HG02973 (cell line): Measurements from ENCODE around the gene TUBB4A.
"Not testable (repeated sequence)": the region's sequence is repeated elsewhere in the genome, so short reads cannot be mapped to it uniquely, and the experiment has no call there.

ENCODE experiments used
- ATAC-seq: cut with Tn5 transposase; IDR thresholded peaks from one replicate; pipeline ENCODE4 v1.9.1; 2021; ENCODE audit warnings: moderate library complexity; ENCODE audit not compliant: unreplicated experiment

Gene TUBB4A

DNA sequence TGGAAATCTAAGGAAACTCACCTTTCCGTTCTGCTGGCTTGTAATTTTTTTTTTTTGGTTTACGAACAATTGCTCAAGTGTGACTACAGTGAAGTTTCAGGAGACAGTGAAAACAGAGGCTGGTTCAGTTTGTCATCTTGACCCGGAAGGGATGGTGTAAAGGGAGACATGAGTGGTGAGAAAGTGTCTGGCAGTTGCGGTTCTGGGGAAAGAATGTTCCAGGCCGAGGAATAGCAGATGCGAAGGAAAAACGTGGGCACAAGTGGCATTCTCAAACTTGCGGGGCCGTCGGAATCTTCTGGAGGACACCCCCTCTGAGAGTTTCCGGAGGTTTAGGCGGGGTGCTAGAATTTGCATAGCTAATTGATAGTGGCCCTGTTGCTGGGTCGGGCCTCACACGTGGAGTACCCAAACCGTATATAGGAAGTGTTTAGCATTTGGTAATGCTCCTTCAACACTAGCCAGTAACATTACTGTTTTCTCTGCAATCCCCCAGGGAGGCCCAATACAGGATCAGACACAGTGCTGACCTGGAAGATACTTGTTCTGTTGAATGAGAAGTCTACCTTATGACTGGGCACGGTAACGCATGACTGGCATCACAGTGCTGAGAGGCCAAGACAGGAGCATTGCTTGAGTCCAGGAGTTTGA is 25.9 kb upstream of the TUBB4A start:
- peak; percentile 43 for ATAC-seq

DNA sequence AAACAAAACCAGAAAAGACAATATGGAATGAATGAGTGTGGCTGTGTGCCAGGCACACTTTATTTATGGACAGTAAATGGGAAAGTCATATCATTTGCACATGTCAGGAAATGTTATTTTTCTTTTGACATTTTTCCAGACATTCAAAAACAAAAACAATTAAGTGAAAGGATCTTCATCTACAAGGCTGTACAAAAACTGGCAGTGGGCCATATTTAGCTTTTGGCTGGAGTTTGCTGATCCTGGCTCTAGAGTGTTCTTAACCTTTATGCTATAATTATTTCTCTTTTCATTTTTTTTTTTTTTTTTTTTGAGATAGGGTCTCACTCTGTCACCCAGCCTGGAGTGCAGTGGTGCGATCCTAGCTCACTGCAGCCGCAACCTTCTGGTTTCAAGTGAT is 22.2 kb upstream of the TUBB4A start:
- no peak for ATAC-seq

DNA sequence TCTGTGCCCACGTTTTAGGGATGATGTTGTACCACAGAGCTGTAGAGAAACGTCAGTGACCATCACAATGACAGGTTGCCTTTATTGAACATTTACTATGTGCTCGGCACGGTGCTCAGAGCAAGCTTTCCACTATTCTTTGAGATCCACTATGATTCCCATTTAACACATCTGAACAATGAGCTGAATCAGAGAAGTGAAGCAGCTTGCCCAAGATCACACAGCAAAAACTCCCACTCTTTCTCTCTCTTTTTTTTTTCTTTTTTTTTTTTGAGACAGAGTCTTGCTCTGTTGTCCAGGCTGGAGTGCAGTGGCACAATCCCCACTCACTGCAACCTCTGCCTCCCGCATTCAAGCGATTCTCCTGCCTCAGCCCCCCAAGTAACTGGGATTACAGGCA is 20.6 kb upstream of the TUBB4A start:
- ATAC-seq, result no peak

DNA sequence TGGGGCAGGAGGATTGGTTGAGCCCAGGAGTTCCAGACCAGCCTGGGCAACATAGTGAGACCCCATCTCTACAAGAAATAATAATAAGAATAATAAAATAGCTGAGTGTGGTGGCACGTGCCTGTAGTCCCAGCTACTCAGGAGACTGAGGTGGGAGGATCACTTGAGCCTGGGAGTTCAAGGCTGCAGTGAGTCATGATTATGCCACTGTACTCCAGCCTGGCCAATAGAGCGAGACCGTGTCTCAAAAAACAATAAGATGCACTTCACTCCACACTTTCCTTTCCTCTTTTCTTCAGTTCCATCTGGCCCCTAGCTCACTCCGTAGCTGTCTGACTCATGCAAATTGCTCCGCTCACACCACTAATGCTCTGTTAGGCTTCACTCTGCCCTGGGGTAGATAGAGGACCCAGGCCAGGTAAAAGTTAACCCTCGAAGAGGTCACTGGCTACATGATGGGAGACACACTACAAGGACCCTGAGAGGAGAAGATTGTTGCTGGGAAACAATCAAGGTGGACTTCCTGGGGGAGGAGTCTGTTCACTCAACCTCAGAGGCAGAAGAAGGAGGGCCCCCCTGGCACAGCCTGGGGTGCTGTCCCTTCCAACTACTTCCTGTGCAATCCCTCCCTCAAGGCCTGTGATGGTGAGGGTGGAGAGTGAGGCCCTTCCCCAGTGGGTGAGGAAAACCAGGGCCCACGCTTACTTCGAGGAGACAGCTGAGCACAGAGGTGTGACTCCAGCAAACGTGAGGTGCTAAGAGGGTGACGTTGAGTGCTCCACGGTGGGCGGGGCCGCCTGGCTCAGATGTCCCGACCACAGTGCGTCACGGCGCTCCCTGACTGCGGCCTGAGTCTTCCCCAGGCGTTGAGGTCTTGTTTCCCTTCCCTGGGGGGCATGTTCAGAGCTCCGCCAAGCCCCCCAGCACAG is 19.9 kb upstream of the TUBB4A start:
- ATAC-seq, result peak; percentile 41

DNA sequence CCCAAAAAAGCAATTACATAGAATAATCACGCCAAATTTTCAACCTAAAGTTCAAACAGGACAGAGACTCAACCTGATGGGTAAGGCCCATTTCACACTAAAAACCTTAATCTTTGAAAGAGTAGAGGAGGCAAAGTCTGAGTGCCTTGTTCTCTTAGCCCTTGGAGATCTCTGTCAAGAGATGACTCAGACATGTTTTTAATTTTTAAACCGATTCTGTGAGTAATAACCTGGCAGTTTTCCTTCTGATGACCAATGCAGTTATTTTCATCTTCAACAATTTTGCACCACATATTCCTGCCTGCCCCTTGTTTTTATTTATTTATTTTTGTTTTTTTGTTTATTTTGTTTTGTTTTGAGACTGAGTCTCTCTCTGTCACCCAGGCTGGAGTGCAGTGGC is 17.2 kb upstream of the TUBB4A start:
- no peak for ATAC-seq

DNA sequence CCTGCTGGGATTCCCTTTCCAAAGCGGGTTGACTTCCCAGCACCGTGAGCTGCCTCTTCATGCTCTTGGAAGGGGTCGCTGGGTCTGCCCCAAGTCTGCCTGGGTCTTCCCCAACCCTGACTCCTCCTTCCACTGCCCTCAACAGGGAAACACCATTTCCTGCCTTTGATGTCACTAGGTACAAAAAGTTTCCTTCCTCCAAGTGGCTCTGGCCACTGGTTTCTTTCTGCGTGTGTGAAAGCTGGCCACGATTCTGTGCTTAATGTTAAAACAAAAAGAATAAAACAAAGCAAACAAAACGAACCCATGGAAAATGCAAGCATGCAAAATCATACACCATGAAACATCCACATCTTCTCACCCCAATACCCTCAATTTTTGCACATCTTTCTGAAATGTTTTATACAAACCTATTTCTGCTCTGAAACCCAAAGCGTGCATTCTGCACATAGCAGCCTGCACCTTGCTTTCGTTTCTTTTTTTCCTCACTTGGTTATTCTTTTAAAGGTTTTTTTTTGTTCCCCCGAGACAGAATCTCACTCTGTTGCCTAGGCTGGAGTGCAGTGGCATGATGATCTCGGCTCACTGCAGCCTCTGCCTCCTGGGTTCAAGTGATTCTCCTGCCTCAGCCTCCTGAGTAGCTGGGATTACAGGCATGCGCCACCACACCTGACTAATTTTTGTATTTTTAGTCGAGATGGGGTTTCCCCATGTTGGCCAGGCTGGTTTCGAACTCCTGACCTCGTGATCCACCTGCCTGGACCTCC is 16.2 kb upstream of the TUBB4A start:
- ATAC-seq, result no peak

DNA sequence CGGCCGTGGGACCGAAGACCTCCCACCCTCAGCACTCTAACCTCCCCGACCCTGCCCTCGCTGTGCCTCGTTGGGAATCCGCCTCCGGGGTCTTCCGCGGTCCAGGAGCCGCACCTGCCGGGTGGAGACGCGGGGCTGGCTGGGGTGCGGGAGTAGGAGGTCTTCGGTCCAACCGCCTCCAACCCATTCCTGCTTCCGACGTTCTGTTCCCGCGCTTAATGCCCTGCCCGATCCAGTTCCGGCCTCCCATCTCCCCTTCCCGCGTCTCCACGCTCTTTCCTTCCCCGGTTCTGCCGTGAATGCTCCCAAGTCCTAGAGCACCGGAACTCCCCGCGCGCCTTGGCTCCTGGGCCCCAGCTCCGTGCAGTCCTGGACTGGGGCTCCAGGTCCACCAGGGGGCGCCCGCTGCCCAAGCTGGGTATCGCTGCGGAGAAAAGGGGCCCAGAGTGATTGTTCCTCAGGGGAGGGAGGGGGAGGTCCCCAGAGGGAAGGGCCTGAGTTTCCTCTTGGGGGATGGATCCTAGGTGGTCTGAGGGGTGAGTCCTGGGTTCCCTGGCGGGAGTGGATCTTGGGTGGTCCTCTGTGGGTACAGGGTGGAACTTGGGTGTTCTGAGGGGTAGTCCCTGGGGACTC is 14.7 kb upstream of the TUBB4A start:
- peak; percentile 39 for ATAC-seq

DNA sequence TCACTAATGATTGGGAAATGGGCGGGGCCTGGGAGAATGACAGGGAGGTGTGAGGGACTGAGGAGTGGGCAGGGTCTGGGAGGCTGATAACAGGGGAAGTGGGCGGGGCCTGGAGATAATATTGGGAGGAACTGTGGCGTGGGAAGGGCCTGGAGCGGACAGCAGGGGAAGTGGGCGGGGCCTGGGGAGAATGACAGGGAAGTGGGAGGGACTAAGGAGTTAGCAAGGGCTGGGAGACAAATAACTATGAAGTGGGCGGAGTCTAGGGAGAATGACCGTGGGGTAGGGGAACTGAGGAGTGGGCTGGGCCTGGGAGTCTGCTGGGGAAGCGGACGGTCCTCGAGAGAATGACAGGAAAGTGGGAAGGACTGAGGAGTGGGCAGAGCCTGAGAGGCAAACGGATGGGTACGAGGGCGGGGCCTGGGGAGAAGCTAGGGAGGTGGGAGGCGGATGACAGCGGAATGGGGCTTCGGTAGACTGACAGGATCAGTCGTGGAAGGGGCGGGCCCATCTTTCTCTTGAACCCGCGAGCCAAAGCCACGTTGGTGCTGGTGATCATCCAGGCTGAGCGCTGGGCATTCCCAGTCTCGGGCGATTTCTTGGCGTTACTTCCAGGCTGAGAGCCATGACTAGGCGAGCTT is 14.0 kb upstream of the TUBB4A start:
- peak; percentile 37 for ATAC-seq

DNA sequence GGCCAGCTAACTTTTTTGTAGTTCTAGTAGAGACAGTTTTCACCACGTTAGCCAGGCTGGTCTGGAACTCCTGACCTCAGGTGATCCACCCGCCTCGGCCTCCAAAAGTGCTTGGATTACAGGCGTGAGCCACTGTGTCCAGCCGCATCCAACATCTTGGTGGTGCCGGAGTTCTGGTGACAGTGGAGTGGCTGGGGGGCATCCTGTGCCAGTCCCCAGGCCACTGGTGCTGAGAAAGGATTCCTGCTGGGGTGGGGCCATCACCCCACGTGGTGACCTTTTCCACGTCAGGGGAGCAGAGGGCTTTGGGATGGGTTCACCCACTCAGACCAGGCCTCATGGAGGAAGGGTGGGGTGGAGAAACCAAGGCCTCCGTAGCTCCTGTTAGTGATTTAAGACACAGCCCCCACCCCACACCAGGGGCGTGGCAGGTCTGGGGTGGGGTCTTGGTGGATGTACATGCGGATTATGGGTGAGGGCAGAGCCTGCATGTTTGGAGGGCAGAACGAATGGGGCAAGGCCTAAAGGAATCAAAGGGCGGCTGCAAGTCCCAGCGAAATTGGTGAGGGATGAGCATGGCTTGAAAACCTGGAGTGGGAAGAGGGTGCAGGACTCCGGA is 12.9 kb upstream of the TUBB4A start:
- ATAC-seq, result no peak

DNA sequence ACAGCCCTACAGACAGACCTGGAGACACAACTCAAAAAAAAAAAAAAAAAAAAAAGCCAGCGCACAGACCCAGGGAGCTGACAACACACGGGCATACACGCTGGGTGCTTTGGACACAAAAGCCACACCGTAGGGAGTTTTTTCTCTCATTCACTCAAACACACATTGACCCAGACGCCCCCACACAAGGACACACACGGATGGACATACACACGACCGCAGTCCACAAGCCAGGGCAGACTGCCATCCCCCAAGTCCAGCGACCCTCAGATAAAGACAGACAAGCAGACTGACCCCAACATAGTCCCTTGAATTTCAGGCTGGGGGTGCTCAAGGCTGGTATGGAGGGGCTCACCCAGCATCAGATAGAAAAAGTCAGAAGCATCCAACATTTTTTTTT is 12.0 kb upstream of the TUBB4A start:
- no peak for ATAC-seq

DNA sequence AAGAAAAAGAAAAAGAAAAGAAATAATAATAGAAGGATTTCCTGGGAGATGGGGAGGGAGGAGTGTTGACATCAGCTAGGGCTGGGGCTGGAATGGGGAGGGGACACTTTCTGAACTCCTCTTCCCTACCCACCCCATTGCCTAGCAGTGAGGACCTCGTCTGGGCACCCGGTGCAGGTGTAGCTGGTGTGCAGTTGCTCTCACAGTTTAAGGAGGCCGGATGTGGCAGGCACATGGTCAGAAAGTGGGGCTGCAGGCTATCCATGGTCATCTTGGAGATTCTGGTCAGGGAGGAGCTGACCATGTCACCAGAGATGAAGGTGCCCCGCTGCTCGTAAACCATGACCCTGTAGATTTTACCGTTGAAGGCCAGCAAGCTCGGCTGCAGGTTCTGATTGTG is 8.5 kb upstream of the TUBB4A start:
- ATAC-seq, result no peak

DNA sequence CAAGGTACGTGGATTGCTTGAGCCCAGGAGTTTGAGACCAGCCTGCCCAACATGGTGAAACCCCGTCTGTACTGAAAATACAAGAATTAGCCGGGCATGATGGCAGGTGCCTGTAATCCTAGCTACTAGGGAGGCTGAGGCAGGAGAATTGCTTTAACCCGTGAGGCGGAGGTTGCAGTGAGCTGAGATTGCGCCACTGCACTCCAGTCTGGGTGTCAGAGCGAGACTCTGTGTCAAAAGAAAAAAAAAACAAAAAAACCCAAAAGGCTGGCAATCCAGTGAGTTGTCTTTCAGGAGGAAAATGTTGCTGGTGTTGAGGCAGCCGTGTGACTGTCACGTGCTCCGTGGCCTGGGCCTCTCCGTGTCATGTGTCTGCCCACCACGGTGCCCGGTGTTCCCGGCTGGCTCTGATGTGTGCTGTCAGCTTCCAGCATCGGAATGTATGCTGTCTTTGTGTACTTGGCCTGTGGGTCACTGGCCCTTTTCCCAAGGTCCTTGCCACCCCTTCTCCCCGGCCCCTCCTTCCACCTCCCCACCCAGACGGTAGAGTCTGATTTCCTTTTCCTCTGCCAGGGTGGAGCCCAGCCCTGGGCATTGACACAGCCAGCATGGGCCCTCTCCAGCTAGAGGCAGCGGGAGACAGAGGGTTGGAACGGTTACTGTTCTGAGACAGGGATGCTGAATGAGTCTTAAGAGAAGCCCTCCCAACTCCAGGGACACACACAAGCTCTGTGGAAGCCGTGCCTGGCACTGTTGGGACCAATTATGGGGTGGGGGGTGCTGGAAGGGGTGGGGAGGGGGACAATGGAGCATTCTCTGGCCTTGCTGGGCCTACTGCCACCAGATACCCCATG is 7.2 kb upstream of the TUBB4A start:
- ATAC-seq, result no peak

DNA sequence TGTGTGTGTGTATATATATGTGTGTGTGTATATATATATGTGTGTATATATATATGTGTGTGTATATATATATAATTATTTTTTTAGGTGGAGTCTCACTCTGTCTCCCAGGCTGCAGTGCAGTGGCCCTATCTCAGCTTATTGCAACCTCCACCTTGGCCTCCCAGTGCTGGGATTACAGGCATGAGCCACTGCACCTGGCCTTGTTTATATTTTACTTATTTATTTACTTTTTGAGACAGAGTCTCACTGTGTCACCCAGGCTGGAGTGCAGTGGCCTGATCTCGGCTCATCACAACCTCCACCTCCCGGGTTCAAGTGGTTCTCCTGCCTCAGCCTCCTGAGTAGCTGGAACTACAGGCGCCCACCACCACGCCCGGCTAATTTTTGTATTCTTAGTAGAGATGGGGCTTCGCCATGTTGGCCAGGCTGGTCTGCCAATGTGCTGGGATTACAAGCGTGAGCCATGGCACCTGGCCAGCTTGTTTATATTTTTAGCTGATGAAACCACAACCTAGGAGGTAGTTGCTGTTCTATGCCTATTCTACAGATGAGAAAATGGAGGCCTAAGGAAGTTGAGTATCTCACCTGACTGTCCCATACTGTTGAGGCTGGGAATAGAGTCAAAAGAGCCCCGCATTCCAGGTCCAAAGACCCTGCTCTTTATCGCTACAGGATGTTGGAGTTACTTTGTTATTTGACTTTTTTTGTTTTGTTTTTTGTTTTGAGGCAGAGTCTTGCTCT is 6.1 kb upstream of the TUBB4A start:
- not testable (repeated sequence) for ATAC-seq

DNA sequence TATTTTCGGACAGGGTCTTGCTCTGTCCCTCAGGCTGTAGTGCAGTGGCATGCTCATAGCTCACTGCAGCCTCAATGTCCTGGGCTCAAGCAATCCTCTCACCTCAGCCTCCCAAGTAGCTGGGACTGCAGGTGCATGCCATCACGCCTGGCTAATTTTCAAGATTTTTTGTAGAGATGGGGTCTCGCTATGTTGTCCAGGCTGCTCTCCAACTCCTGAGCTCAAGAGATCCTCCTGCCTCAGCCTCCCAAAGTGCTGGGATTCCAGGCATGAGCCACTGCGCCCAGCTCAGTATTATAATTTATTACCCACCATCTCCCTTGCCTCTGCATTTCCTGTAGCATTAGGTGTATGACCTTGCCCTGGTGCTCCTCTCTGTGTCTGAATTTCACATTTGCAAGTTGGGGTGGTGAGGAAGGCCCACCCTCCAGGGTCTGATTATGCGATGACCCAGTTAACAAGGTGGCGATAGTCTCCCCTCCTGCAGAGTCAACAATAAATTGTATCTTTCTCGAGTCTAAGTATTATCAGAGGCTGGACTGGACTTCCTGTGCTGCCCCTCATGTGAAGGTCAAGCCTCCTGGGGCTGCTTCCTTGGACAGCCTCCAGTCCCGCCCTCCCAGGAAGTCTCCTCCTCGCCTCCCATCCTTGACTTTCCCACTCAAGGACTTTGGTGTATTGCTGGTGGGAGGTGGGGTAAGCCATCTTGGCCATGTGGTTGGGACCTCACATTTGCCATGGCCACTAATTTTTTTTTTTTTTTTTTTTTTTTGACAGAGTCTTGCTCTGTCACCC is 1.5 kb upstream of the TUBB4A start:
- ATAC-seq, result no peak

DNA sequence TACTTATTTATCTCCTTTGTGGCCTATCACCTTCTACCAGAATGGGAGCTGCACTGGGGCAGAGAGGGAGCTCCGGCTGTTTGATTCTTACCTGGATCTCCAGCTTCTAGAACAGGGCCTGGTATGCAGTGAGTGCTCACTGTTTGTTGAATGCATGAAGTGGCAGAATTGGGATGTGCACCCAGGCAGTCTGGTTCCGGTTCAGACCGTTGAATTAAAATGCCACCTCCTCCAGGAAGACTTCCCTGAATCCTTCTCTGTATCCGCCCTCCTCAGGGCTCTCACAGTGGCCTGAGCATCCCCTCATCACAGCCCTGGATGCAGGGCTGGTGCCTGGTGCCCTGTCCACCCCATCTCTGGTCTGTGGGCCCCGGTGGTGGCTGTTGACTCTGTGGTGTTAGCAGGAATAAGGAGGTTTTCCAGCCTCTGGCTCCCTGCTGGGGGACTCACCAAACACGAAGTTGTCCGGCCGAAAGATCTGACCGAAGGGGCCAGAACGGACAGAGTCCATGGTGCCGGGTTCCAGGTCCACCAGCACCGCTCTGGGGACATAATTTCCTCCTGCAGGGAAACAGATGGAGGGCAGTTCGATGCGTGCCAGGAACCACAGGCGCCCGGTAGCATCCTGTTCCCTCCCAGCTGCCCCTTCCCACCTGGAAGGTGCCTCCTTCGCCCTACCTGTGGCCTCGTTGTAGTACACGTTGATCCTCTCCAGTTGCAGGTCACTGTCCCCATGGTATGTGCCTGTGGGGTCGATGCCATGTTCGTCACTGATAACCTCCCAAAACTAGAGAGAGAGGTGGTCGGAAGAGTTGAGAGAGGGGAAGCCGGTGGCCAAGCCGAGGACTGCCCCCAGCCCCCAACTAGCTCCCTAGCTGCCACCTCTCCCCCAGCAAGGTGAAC is 1.0 kb downstream of the TUBB4A start:
- ATAC-seq, result no peak

DNA sequence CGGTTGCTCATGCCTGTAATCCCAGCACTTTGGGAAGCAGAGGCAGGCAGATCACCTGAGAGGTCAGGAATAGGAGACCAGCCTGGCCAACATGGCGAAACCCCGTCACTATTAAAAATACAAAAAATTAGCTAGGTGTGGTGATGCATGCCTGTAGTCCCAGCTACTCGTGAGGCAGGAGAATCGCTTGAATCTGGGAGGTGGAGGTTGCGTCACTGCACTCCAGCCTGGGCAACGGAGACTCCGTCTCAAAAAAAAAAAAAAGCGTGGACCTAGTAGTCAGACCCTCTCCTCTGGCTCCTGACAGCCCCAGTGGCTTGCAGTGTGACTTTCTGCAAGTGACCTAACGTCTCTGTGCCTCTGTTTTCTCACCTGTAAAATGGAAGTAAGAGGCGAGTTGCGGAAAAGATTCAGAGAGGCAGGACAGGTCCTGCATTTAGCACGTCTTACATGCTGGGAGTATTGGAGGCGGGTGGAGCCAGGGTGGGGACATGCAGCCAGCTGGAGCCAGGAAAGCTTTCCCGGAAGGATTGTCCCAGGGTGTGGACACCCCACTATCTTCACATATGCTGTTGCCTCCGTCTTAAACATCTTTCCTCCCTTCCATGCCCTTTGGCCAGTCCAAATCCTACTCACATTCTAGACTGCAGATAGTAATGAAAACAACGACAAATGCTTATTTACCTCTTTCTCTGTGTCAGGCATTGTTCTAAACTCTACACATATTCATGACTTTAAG is 2.9 kb downstream of the TUBB4A start:
- ATAC-seq, result no peak
